Endothelial cell (in vitro differentiated cells): Measurements from ENCODE around the gene SPA17. TPM values are rescaled to one million over a fixed set of nuclear protein-coding genes. Genes with fewer than 3 reads are reported as not detected.

Experiments
- DNase-seq: peaks from one replicate; pipeline ENCODE4 v3.0.0; 2021; ENCODE audit warnings: low spot score
- H3K27ac Mint-ChIP-seq: one replicate; pipeline ENCODE4 v1.8.0; 2021; ENCODE audit warnings: mixed read lengths, inconsistent platforms; ENCODE audit not compliant: unreplicated experiment
- H3K27me3 Mint-ChIP-seq: one replicate; pipeline ENCODE4 v1.8.0; 2021; ENCODE audit warnings: mild to moderate bottlenecking, moderate library complexity, mixed read lengths, inconsistent platforms; ENCODE audit not compliant: unreplicated experiment
- H3K36me3 Mint-ChIP-seq: one replicate; pipeline ENCODE4 v1.8.0; 2021; ENCODE audit warnings: mild to moderate bottlenecking, low read depth, mixed read lengths, inconsistent platforms; ENCODE audit not compliant: unreplicated experiment
- H3K4me1 Mint-ChIP-seq: one replicate; pipeline ENCODE4 v1.8.0; 2021; ENCODE audit warnings: mild to moderate bottlenecking, mixed read lengths, inconsistent platforms; ENCODE audit not compliant: unreplicated experiment
- H3K4me3 Mint-ChIP-seq: one replicate; pipeline ENCODE4 v1.8.0; 2021; ENCODE audit warnings: mild to moderate bottlenecking, mixed read lengths, inconsistent platforms; ENCODE audit not compliant: unreplicated experiment
- H3K9me3 Mint-ChIP-seq: one replicate; pipeline ENCODE4 v1.8.0; 2021; ENCODE audit warnings: mixed read lengths, inconsistent platforms; ENCODE audit not compliant: unreplicated experiment
- total RNA-seq: library from RNA; stranded (reverse); fragmentation: NEBNext Ultra II Directional; extraction: Animal tissue kit (Norgen Biotek cat#: 25700); gene quantifications from one replicate; pipeline ENCODE4 v1.2.1, GENCODE V29; 2021; ENCODE audit not compliant: unreplicated experiment
- TF ChIP-seq, protein P1 (sequence below): fragments of 200-600 bp; sonication (generic); IDR thresholded peaks from one replicate; pipeline ENCODE4 v1.5.0; 2021; ENCODE audit warnings: antibody characterized with exemption; ENCODE audit not compliant: unreplicated experiment

SPA17 gene
- total RNA-seq, 1 donor from 2014 or later: 4.3 TPM

DNA sequence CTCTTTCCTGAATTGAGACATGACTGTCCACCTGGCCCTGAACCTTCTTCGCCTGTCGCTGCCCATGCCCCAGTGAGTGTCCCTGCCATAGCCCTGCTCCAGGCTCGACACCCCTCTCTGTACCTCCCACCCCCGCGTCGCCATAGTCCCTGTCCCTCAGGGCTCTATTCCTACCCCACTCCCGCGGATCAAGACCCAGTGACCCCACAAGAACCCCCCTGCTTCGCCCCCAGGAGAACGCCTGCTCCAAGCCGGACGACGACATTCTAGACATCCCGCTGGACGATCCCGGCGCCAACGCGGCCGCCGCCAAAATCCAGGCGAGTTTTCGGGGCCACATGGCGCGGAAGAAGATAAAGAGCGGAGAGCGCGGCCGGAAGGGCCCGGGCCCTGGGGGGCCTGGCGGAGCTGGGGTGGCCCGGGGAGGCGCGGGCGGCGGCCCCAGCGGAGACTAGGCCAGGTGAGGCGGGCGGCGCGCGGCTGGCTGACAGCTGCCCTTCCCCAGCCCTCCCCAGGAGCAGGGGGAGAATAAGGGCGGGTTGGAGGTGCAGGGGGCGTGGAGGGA is 71.6 kb downstream of the SPA17 start:
- Mint-ChIP-seq H3K27ac (no peak overlapping the region), H3K27me3 (peaks cover 36% of the 10 kb centered on the region), H3K9me3 (peaks cover 5% of the 10 kb centered on the region), H3K4me1 (peaks cover 66% of the 10 kb centered on the region), H3K36me3 (peaks cover 7% of the 10 kb centered on the region), H3K4me3 (peak overlapping the region; percentile 71)
- DNase-seq: no peak
- TF ChIP-seq, protein P1, sequence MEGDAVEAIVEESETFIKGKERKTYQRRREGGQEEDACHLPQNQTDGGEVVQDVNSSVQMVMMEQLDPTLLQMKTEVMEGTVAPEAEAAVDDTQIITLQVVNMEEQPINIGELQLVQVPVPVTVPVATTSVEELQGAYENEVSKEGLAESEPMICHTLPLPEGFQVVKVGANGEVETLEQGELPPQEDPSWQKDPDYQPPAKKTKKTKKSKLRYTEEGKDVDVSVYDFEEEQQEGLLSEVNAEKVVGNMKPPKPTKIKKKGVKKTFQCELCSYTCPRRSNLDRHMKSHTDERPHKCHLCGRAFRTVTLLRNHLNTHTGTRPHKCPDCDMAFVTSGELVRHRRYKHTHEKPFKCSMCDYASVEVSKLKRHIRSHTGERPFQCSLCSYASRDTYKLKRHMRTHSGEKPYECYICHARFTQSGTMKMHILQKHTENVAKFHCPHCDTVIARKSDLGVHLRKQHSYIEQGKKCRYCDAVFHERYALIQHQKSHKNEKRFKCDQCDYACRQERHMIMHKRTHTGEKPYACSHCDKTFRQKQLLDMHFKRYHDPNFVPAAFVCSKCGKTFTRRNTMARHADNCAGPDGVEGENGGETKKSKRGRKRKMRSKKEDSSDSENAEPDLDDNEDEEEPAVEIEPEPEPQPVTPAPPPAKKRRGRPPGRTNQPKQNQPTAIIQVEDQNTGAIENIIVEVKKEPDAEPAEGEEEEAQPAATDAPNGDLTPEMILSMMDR: no peak

DNA sequence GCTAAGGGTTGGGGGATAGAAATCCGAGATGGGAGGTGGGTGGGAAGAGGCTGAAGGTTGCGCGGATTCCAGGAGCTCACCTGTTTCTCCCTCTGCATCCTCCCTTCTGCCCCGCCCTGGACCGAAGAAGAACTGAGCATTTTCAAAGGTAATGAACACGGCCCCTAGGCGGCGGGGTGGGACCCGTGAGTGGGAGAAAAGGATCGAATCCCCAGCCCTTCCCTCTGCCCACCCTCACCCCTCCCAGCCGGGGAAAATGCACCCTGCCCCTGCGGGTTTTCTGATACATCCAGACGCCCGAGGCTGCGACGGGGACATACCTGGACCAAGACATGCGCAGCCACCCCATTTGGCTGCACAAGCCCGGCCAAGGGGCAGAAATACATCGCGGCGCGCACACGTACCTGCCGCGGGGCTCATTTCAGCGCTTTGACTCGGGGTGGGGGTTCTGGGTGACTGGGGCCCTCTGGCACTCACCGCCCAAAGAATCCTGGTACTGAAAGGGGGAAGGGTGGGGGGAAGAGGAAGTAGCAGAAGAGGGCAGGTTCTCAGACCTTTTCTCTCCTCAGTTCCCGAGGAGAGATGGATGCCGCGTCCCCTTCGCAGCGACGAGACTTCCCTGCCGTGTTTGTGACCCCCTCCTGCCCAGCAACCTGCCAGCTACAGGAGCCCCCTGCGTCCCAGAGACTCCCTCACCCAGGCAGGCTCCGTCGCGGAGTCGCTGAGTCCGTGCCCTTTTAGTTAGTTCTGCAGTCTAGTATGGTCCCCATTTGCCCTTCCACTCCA is 72.3 kb downstream of the SPA17 start:
- H3K4me3 Mint-ChIP-seq: peak overlapping the region; percentile 86
- DNase-seq: no peak
- peaks cover 33% of the 10 kb centered on the region for H3K27me3 Mint-ChIP-seq
- TF ChIP-seq, protein P1: peak; percentile 38
- H3K9me3 Mint-ChIP-seq: peaks cover 5% of the 10 kb centered on the region
- peaks cover 65% of the 10 kb centered on the region for H3K4me1 Mint-ChIP-seq
- peaks cover 12% of the 10 kb centered on the region for H3K36me3 Mint-ChIP-seq
- H3K27ac Mint-ChIP-seq: no peak overlapping the region

DNA sequence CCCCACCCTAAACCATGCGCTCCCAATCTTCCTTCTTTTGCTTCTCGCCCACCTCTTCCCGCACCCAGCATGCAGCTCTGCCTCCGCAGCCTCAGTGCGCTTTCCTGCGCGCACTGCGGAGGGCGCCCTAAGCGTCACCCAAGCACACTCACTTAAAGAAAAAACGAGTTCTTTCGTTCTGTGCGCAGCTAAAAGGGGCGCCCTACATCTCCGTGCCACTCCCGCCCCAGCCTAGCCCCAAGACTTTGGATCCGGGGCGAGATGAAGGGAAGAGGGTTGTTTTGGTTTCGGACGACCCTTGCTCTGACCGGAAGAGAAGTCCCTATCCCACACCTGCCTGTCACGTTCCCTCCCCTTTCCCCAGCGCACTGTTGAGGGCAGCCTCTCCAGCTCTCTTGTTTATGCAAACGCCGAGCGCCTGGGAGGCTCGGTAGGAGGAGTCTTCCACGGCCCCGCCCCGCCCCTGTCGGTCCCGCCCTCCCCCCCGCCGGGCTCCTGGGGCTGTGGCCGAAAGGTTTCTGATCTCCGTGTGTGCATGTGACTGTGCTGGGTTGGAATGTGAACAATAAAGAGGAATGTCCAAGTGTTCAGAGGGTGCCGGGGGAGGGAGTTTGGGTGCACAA is 73.0 kb downstream of the SPA17 start:
- DNase-seq: peak; percentile 75
- Mint-ChIP-seq H3K4me3 (peak overlapping the region; percentile 86), H3K27ac (no peak overlapping the region), H3K36me3 (peaks cover 14% of the 10 kb centered on the region), H3K9me3 (peaks cover 5% of the 10 kb centered on the region), H3K27me3 (peaks cover 35% of the 10 kb centered on the region), H3K4me1 (peaks cover 59% of the 10 kb centered on the region)
- TF ChIP-seq, protein P1: no peak

Other genes starting within 250 kb of the SPA17 start
- not detected for gene OR8B4, start 249.0 kb upstream of the SPA17 start, total RNA-seq
- gene OR8B8, start 228.2 kb upstream of the SPA17 start, total RNA-seq: 0.28 TPM
- gene OR8B12, start 130.2 kb upstream of the SPA17 start, total RNA-seq: not detected
- 0.46 TPM for gene OR8A1, start 103.9 kb upstream of the SPA17 start, total RNA-seq
- gene PANX3, start 62.5 kb upstream of the SPA17 start, total RNA-seq: 0.21 TPM
- 87.3 TPM for gene TBRG1, start 51.0 kb upstream of the SPA17 start, total RNA-seq
- 11.4 TPM for gene SIAE, start 165 bp upstream of the SPA17 start, total RNA-seq
- gene NRGN, start 66.0 kb downstream of the SPA17 start, total RNA-seq: 17.0 TPM
- gene VSIG2, start 78.4 kb downstream of the SPA17 start, total RNA-seq: 8.6 TPM
- 490 TPM for gene ESAM, start 88.4 kb downstream of the SPA17 start, total RNA-seq
- gene MSANTD2, start 126.5 kb downstream of the SPA17 start, total RNA-seq: 32.4 TPM
- 40.0 TPM for gene ROBO3, start 191.5 kb downstream of the SPA17 start, total RNA-seq
- gene ROBO4, start 224.0 kb downstream of the SPA17 start, total RNA-seq: 28.8 TPM
- gene HEPN1, start 245.3 kb downstream of the SPA17 start, total RNA-seq: not detected